Measurements from ENCODE around the gene ARF6. TPM values are rescaled to one million over a fixed set of nuclear protein-coding genes. Genes with fewer than 3 reads are reported as not detected.
"Not testable (repeated sequence)": the region's sequence is repeated elsewhere in the genome, so short reads cannot be mapped to it uniquely, and the experiment has no call there.

Gene ARF6
- total and polyA plus RNA-seq, 4 donors = 23.7 to 43.9 (median 36.0) TPM

DNA sequence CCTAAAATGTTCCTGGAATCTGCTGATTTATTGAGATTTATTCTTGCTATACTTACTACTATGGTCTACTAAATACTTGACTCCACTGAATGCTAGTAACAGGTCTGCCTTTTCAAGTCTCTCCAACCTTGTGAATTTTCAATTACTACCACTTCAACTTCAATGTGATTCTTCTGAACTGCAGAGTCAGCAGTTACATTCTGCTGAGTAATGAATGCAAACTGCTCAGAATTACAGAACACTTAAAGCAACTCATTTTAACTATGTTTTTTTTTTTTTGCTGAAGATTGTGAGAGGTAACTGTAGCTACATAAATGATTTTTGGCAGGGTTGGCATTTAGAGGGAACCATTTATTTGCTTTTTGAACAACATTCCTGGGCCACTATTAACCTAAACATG, 41.8 kb downstream of the ARF6 start:
- DNase-seq (ENCODE audit: low read depth in 4 of 6, low spot score in 6 of 6) = peak in 1 of 6 donors; percentile 18
- H3K27me3 ChIP-seq (ENCODE audit: control insufficient read depth, insufficient read depth, low read length) = no peaks in the 10 kb centered on the region
- H3K4me1 ChIP-seq (ENCODE audit: control insufficient read depth, insufficient read depth, low read length) = no peaks in the 10 kb centered on the region
- no peak overlapping the region for H3K4me3 ChIP-seq (ENCODE audit: low read depth, low read length)
- H3K27ac ChIP-seq (ENCODE audit: low read depth, low read length) = no peak overlapping the region
- H3K36me3 ChIP-seq (ENCODE audit: control insufficient read depth, insufficient read depth, low read length) = no peaks in the 10 kb centered on the region
- no peaks in the 10 kb centered on the region for H3K9me3 ChIP-seq (ENCODE audit: control insufficient read depth, insufficient read depth, low read length)

GRCh38 chr14:49935526-49935925, 42.6 kb downstream of the ARF6 start:
- no peak overlapping the region for H3K27ac ChIP-seq (ENCODE audit: low read depth, low read length)
- DNase-seq (ENCODE audit: low read depth in 4 of 6, low spot score in 6 of 6) = no peak
- WGBS (ENCODE audit: insufficient coverage) = 100% methylated on average over 2 of the region's 3 CpGs
- no peak overlapping the region for H3K4me3 ChIP-seq (ENCODE audit: low read depth, low read length)
- no peaks in the 10 kb centered on the region for H3K9me3 ChIP-seq (ENCODE audit: control insufficient read depth, insufficient read depth, low read length)
- no peaks in the 10 kb centered on the region for H3K27me3 ChIP-seq (ENCODE audit: control insufficient read depth, insufficient read depth, low read length)
- no peaks in the 10 kb centered on the region for H3K4me1 ChIP-seq (ENCODE audit: control insufficient read depth, insufficient read depth, low read length)
- H3K36me3 ChIP-seq (ENCODE audit: control insufficient read depth, insufficient read depth, low read length) = no peaks in the 10 kb centered on the region

DNA sequence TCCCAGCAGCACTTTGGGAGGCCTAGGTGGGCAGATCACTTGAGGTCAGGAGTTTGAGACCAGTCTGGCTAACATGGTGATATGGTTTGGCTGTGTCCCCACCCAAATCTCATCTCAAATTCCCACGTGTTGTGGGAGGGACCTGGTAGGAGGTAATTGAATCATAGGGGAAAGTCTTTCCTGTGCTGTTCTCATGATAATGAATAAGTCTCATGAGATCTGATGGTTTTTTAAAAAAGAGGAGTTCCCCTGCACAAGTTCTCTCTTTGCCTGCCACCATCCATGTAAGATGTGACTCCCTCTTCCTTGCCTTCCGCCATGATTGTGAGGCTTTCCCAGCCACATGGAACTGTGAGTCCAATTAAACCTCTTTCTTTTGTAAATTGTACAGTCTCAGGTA, 43.4 kb downstream of the ARF6 start:
- not testable (repeated sequence) for H3K36me3 ChIP-seq (ENCODE audit: control insufficient read depth, insufficient read depth, low read length); H3K27ac ChIP-seq (ENCODE audit: low read depth, low read length); H3K4me1 ChIP-seq (ENCODE audit: control insufficient read depth, insufficient read depth, low read length); H3K27me3 ChIP-seq (ENCODE audit: control insufficient read depth, insufficient read depth, low read length); DNase-seq (ENCODE audit: low read depth in 4 of 6, low spot score in 6 of 6); H3K9me3 ChIP-seq (ENCODE audit: control insufficient read depth, insufficient read depth, low read length); H3K4me3 ChIP-seq (ENCODE audit: low read depth, low read length)
- WGBS (ENCODE audit: insufficient coverage) = no CpG with 5 or more reads among the region's 2 CpGs

- not testable (repeated sequence) for H3K4me3 ChIP-seq (ENCODE audit: low read depth, low read length); H3K27me3 ChIP-seq (ENCODE audit: control insufficient read depth, insufficient read depth, low read length); H3K4me1 ChIP-seq (ENCODE audit: control insufficient read depth, insufficient read depth, low read length); H3K27ac ChIP-seq (ENCODE audit: low read depth, low read length); H3K36me3 ChIP-seq (ENCODE audit: control insufficient read depth, insufficient read depth, low read length); H3K9me3 ChIP-seq (ENCODE audit: control insufficient read depth, insufficient read depth, low read length); DNase-seq (ENCODE audit: low read depth in 4 of 6, low spot score in 6 of 6)
- 85% methylated on average over 4 of the region's 5 CpGs for WGBS (ENCODE audit: insufficient coverage)
Observed at GRCh38 chr14:49936882-49937281, 44.0 kb downstream of the ARF6 start.

GRCh38 chr14:49939215-49939614, 46.3 kb downstream of the ARF6 start:
- not testable (repeated sequence) for H3K4me3 ChIP-seq (ENCODE audit: low read depth, low read length); DNase-seq (ENCODE audit: low read depth in 4 of 6, low spot score in 6 of 6); H3K27me3 ChIP-seq (ENCODE audit: control insufficient read depth, insufficient read depth, low read length); H3K36me3 ChIP-seq (ENCODE audit: control insufficient read depth, insufficient read depth, low read length); H3K27ac ChIP-seq (ENCODE audit: low read depth, low read length); H3K4me1 ChIP-seq (ENCODE audit: control insufficient read depth, insufficient read depth, low read length); H3K9me3 ChIP-seq (ENCODE audit: control insufficient read depth, insufficient read depth, low read length)
- WGBS (ENCODE audit: insufficient coverage) = 100% methylated on average over 1 of the region's 2 CpGs

- H3K27me3 ChIP-seq (ENCODE audit: control insufficient read depth, insufficient read depth, low read length) = no peaks in the 10 kb centered on the region
- no peak for DNase-seq (ENCODE audit: low read depth in 4 of 6, low spot score in 6 of 6)
- 82% methylated on average over 2 of the region's 6 CpGs for WGBS (ENCODE audit: insufficient coverage)
- no peaks in the 10 kb centered on the region for H3K36me3 ChIP-seq (ENCODE audit: control insufficient read depth, insufficient read depth, low read length)
- no peak overlapping the region for H3K27ac ChIP-seq (ENCODE audit: low read depth, low read length)
- no peaks in the 10 kb centered on the region for H3K4me1 ChIP-seq (ENCODE audit: control insufficient read depth, insufficient read depth, low read length)
- no peaks in the 10 kb centered on the region for H3K9me3 ChIP-seq (ENCODE audit: control insufficient read depth, insufficient read depth, low read length)
- H3K4me3 ChIP-seq (ENCODE audit: low read depth, low read length) = no peak overlapping the region
Observed at GRCh38 chr14:49939884-49940510, 47.1 kb downstream of the ARF6 start.

GRCh38 chr14:49940808-49941421, 48.0 kb downstream of the ARF6 start:
- Histone ChIP-seq H3K27ac (ENCODE audit: low read depth, low read length) (no peak overlapping the region), H3K27me3 (ENCODE audit: control insufficient read depth, insufficient read depth, low read length) (no peaks in the 10 kb centered on the region), H3K4me1 (ENCODE audit: control insufficient read depth, insufficient read depth, low read length) (peaks cover 4% of the 10 kb centered on the region), H3K9me3 (ENCODE audit: control insufficient read depth, insufficient read depth, low read length) (no peaks in the 10 kb centered on the region), H3K4me3 (ENCODE audit: low read depth, low read length) (no peak overlapping the region), H3K36me3 (ENCODE audit: control insufficient read depth, insufficient read depth, low read length) (no peaks in the 10 kb centered on the region)
- no peak for DNase-seq (ENCODE audit: low read depth in 4 of 6, low spot score in 6 of 6)
- WGBS (ENCODE audit: insufficient coverage) = no CpG with 5 or more reads among the region's 1 CpG

DNA sequence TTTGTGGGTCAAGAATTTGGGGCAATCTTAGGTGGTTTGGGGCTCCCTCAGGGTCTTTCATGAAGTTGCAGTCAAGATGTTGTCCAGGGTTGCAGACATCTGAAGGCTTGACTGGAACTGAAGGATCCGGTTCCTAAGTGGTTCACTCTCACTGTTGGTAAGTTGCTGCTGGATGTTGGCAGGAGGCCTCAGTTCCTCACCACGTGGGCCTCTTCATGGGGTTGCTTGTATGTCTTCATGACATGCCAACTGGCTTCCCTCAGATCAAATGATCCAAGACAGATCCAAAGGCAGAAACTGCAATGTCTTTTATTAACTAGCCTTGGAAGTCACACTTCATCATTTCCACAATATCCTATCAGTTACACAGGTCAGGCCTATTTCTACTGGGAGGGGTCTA, 49.2 kb downstream of the ARF6 start:
- H3K9me3 ChIP-seq (ENCODE audit: control insufficient read depth, insufficient read depth, low read length) = no peaks in the 10 kb centered on the region
- H3K27ac ChIP-seq (ENCODE audit: low read depth, low read length) = no peak overlapping the region
- no peaks in the 10 kb centered on the region for H3K27me3 ChIP-seq (ENCODE audit: control insufficient read depth, insufficient read depth, low read length)
- 71% methylated on average over 2 of the region's 2 CpGs for WGBS (ENCODE audit: insufficient coverage)
- H3K4me1 ChIP-seq (ENCODE audit: control insufficient read depth, insufficient read depth, low read length) = peaks cover 9% of the 10 kb centered on the region
- no peaks in the 10 kb centered on the region for H3K36me3 ChIP-seq (ENCODE audit: control insufficient read depth, insufficient read depth, low read length)
- H3K4me3 ChIP-seq (ENCODE audit: low read depth, low read length) = no peak overlapping the region
- DNase-seq (ENCODE audit: low read depth in 4 of 6, low spot score in 6 of 6) = no peak

GRCh38 chr14:49944501-49944900, 51.6 kb downstream of the ARF6 start:
- WGBS (ENCODE audit: insufficient coverage) = 100% methylated on average over 1 of the region's 1 CpG
- no peaks in the 10 kb centered on the region for H3K9me3 ChIP-seq (ENCODE audit: control insufficient read depth, insufficient read depth, low read length)
- no peak overlapping the region for H3K27ac ChIP-seq (ENCODE audit: low read depth, low read length)
- H3K4me3 ChIP-seq (ENCODE audit: low read depth, low read length) = no peak overlapping the region
- peaks cover 9% of the 10 kb centered on the region for H3K4me1 ChIP-seq (ENCODE audit: control insufficient read depth, insufficient read depth, low read length)
- no peaks in the 10 kb centered on the region for H3K27me3 ChIP-seq (ENCODE audit: control insufficient read depth, insufficient read depth, low read length)
- no peak for DNase-seq (ENCODE audit: low read depth in 4 of 6, low spot score in 6 of 6)
- H3K36me3 ChIP-seq (ENCODE audit: control insufficient read depth, insufficient read depth, low read length) = no peaks in the 10 kb centered on the region
